Measurements from ENCODE around the gene NSUN6. TPM values are rescaled to one million over a fixed set of nuclear protein-coding genes. Genes with fewer than 3 reads are reported as not detected.

The NSUN6 gene
- total RNA-seq, 2 experiments from 2014 or later = 23.2 to 27.2 TPM

DNA sequence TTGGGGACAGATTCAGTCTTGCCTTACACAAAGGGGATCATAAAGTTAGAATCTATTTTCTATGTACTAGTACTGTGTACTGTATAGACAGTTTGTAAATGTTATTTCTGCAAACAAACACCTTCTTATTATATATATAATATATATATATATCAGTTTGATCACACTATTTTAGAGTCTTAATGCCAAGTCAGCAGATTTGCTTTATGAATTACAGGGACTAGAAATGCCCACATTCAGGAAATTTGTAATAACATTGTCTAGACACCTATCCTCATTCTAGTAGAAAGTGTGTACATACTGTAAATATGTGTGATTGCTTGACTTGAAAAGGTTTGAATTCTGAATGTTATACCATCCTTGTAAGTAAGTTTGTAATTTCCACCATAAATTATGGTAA lies 111.2 kb downstream of the NSUN6 start:
- ChIA-PET CTCF (ENCODE audit: unreplicated experiment) (no interaction called here), POLR2A (no interaction called here)
- H3K27ac ChIP-seq (ENCODE audit: low read depth, low read length, poor library complexity, severe bottlenecking) = no peak overlapping the region
- TF ChIP-seq, protein P1, sequence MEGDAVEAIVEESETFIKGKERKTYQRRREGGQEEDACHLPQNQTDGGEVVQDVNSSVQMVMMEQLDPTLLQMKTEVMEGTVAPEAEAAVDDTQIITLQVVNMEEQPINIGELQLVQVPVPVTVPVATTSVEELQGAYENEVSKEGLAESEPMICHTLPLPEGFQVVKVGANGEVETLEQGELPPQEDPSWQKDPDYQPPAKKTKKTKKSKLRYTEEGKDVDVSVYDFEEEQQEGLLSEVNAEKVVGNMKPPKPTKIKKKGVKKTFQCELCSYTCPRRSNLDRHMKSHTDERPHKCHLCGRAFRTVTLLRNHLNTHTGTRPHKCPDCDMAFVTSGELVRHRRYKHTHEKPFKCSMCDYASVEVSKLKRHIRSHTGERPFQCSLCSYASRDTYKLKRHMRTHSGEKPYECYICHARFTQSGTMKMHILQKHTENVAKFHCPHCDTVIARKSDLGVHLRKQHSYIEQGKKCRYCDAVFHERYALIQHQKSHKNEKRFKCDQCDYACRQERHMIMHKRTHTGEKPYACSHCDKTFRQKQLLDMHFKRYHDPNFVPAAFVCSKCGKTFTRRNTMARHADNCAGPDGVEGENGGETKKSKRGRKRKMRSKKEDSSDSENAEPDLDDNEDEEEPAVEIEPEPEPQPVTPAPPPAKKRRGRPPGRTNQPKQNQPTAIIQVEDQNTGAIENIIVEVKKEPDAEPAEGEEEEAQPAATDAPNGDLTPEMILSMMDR (conservative IDR thresholded peaks at IDR 0.05; ENCODE audit: low read length) = no peak
- TF ChIP-seq EZH2phosphoT487 (IDR thresholded peaks at IDR 0.05; ENCODE audit: borderline replicate concordance, low read depth, low read length) = no peak
- H2AFZ ChIP-seq (ENCODE audit: low read length) = no peak overlapping the region
- H3K4me3 ChIP-seq (ENCODE audit: low read depth, low read length, poor library complexity, severe bottlenecking) = no peak overlapping the region
- no peaks in the 10 kb centered on the region for H3K79me2 ChIP-seq (ENCODE audit: insufficient read depth, low read depth, low read length)
- H3K36me3 ChIP-seq (ENCODE audit: insufficient read depth, low read length) = peaks cover 70% of the 10 kb centered on the region
- H3K4me2 ChIP-seq (ENCODE audit: low read length) = no peak overlapping the region
- H4K20me1 ChIP-seq (ENCODE audit: insufficient read depth, low read length) = no peaks in the 10 kb centered on the region
- no peak for DNase-seq (ENCODE audit: low spot score)
- no peaks in the 10 kb centered on the region for H3K9me3 ChIP-seq (ENCODE audit: low read length)
- no TSS peak for BruUV-seq (replicated peaks)
- H3K4me1 ChIP-seq (ENCODE audit: insufficient read depth, low read length, poor library complexity, severe bottlenecking) = no peaks in the 10 kb centered on the region
- no peaks in the 10 kb centered on the region; the same call in 1 of the 2 replicates for H3K9me2 ChIP-seq (ENCODE audit: insufficient read depth, low read length)
- intact Hi-C loops (cut with micrococcal nuclease; ENCODE audit: unreplicated experiment) = no loop called here

GRCh38 chr10:18539335-18539734 lies 112.1 kb downstream of the NSUN6 start:
- Histone ChIP-seq H3K27ac (ENCODE audit: low read depth, low read length, poor library complexity, severe bottlenecking) (no peak overlapping the region), H3K9me3 (ENCODE audit: low read length) (no peaks in the 10 kb centered on the region), H3K4me3 (ENCODE audit: low read depth, low read length, poor library complexity, severe bottlenecking) (no peak overlapping the region), H3K36me3 (ENCODE audit: insufficient read depth, low read length) (peaks cover 61% of the 10 kb centered on the region), H3K79me2 (ENCODE audit: insufficient read depth, low read depth, low read length) (no peaks in the 10 kb centered on the region), H3K9me2 (ENCODE audit: insufficient read depth, low read length) (no peaks in the 10 kb centered on the region; the same call in 1 of the 2 replicates), H4K20me1 (ENCODE audit: insufficient read depth, low read length) (no peaks in the 10 kb centered on the region), H3K4me2 (ENCODE audit: low read length) (no peak overlapping the region), H2AFZ (ENCODE audit: low read length) (no peak overlapping the region), H3K4me1 (ENCODE audit: insufficient read depth, low read length, poor library complexity, severe bottlenecking) (no peaks in the 10 kb centered on the region)
- TF ChIP-seq EZH2phosphoT487 (IDR thresholded peaks at IDR 0.05; ENCODE audit: borderline replicate concordance, low read depth, low read length) = no peak
- TF ChIP-seq, protein P1 (conservative IDR thresholded peaks at IDR 0.05; ENCODE audit: low read length) = no peak
- no peak for DNase-seq (ENCODE audit: low spot score)
- no TSS peak for BruUV-seq (replicated peaks)
- CTCF ChIA-PET (ENCODE audit: unreplicated experiment) = no interaction called here
- POLR2A ChIA-PET = no interaction called here
- intact Hi-C loops (cut with micrococcal nuclease; ENCODE audit: unreplicated experiment) = no loop called here

DNA sequence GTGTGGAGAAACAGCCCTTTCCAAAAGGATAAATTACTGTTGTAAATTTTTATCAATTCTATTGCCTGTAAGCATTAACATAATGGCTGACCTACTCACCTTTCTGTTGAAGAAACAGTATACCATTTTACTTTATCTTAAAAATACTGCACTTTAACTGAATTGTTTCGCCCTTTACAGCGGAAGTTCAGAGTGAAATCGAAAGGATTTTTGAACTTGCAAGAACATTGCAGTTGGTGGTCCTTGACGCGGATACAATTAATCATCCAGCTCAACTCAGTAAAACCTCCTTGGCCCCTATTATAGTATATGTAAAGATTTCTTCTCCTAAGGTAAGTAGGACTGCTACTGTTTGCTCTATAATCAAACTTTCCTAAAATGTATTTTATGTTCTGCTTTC lies 117.5 kb downstream of the NSUN6 start:
- ChIA-PET POLR2A (interaction anchor here (0.6 kb wide), 1 partner anchor 1250 kb away, joined by 3 read pairs; no protein-coding TSS in a partner anchor), CTCF (ENCODE audit: unreplicated experiment) (no interaction called here)
- peaks cover 26% of the 10 kb centered on the region for H3K36me3 ChIP-seq (ENCODE audit: insufficient read depth, low read length)
- no TSS peak for BruUV-seq (replicated peaks)
- no peak for TF ChIP-seq EZH2phosphoT487 (IDR thresholded peaks at IDR 0.05; ENCODE audit: borderline replicate concordance, low read depth, low read length)
- TF ChIP-seq, protein P1 (conservative IDR thresholded peaks at IDR 0.05; ENCODE audit: low read length) = no peak
- no peaks in the 10 kb centered on the region for H3K9me3 ChIP-seq (ENCODE audit: low read length)
- H3K4me1 ChIP-seq (ENCODE audit: insufficient read depth, low read length, poor library complexity, severe bottlenecking) = no peaks in the 10 kb centered on the region
- H3K79me2 ChIP-seq (ENCODE audit: insufficient read depth, low read depth, low read length) = no peaks in the 10 kb centered on the region
- intact Hi-C loops (cut with micrococcal nuclease; ENCODE audit: unreplicated experiment) = no loop called here
- H3K4me3 ChIP-seq (ENCODE audit: low read depth, low read length, poor library complexity, severe bottlenecking) = no peak overlapping the region
- DNase-seq (ENCODE audit: low spot score) = no peak
- H3K4me2 ChIP-seq (ENCODE audit: low read length) = no peak overlapping the region
- H4K20me1 ChIP-seq (ENCODE audit: insufficient read depth, low read length) = no peaks in the 10 kb centered on the region
- no peaks in the 10 kb centered on the region for H3K9me2 ChIP-seq (ENCODE audit: insufficient read depth, low read length)
- no peak overlapping the region for H3K27ac ChIP-seq (ENCODE audit: low read depth, low read length, poor library complexity, severe bottlenecking)
- H2AFZ ChIP-seq (ENCODE audit: low read length) = no peak overlapping the region

Measured in OCI-LY7 (cell line).